ENCODE measurements around the gene FAM118A. TPM values are rescaled to one million over a fixed set of nuclear protein-coding genes. Genes with fewer than 3 reads are reported as not detected.
"Not testable (repeated sequence)": the region's sequence is repeated elsewhere in the genome, so short reads cannot be mapped to it uniquely, and the experiment has no call there.

Gene FAM118A
- 10 to 100 TPM; 59.2 to 79.0 TPM for total RNA-seq

- H3K9me3 Mint-ChIP-seq = no peaks in the 10 kb centered on the region
- peaks cover 11 to 16% of the 10 kb centered on the region in 2 donors for H3K36me3 Mint-ChIP-seq
- ATAC-seq = peak; percentile 86 to 88
These were observed at the start of gene FAM118A for GRCh38 chr22:45309422-45310227. Gene FAM118A, plus strand, starts transcription at chr22:45309934. Its CDS starts 12,446 bp downstream, at chr22:45322380.

GRCh38 chr22:45260395-45260759 lies 49.4 kb upstream of the FAM118A start:
- H3K36me3 Mint-ChIP-seq; H3K9me3 Mint-ChIP-seq; ATAC-seq; DNase-seq (ENCODE audit: low spot score in 2 of 2): not testable (repeated sequence)
- H3K27ac Mint-ChIP-seq = peak overlapping the region in 1 of 2 donors; percentile 66

More at GRCh38 chr22:45309422-45310227, at the start of gene FAM118A:
- H3K27ac Mint-ChIP-seq = peak within 1 kb of the TSS; percentile 96
- DNase-seq (ENCODE audit: low spot score in 2 of 2) = peak; percentile 99 to 100

DNA sequence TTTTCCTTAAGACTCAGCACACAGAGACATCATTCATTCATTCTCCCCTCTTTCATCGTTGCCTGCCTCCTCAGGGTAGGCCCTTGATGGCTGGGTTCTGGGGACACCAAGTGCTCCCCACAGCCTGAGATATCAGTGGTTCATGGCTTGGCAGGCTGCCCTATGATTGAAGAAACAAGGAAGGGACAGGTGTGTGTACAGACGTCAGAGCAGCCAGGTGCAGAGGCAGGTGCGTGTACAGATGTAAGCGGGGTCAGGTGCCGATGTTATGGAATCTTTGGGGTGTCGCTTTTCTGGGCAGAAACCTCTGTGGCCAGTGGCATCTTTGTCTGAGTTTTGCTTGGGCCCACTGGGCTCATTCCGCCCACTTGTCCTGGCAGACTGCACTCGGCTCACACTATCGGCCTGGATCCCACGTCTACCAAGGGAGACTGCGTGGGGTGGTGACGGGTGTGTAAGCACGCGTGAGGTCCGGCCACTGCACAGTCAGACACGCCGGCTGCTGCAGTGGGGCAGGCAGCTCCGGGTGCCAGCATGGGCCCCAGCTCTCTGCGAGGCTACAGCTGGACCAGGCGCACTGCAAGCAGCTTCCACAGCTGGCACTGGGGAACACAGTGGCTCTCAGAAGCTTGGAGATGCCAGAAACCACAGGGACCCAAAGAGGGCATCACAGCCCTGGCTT lies 48.2 kb upstream of the FAM118A start:
- no peak for DNase-seq (ENCODE audit: low spot score in 2 of 2)
- no peak overlapping the region for H3K27ac Mint-ChIP-seq
- H3K9me3 Mint-ChIP-seq = peaks cover 0 to 3% of the 10 kb centered on the region in 2 donors
- ATAC-seq = no peak
- no peaks in the 10 kb centered on the region for H3K36me3 Mint-ChIP-seq

DNA sequence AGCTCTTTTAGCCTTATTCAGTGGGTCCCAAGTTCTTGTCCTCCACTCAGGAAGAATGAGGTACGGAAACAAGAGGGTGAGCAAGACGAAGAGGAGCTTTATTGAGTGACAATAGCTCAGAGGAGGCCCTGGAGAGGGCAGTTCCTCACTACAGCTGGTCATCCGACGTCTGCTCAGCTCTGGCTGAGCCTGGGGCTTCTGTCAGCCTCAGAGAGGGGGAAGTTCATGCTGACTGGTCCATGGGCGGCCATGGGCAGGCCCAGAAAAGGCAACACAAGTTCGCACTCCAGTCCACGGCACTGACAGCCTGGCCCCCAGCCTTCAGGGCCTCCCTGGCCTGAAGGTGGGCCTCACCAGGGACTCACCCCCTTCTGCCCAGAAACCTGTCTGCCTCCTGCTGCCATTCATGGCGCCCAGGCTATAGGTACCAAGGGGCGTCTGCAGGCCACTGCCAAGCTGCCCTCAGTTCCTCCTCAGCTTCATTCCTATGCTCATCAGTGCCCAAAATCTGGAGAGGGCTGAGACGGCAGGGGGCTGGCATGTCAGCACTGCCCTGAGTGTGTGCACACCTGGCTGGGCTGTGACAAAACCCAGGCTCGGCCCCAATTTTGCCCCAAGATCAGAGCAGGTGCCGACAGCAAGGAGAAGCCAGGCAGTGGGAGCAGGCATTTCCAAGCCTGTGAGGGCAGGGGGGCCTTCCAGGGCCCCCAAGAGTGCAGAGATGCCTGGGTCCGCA lies 47.4 kb upstream of the FAM118A start:
- Mint-ChIP-seq H3K9me3 (peaks cover 0 to 3% of the 10 kb centered on the region in 2 donors), H3K36me3 (no peaks in the 10 kb centered on the region), H3K27ac (no peak overlapping the region)
- ATAC-seq (no peak), DNase-seq (ENCODE audit: low spot score in 2 of 2) (no peak)

GRCh38 chr22:45262931-45263462 lies 46.7 kb upstream of the FAM118A start:
- ATAC-seq (no peak), DNase-seq (ENCODE audit: low spot score in 2 of 2) (no peak)
- Mint-ChIP-seq H3K9me3 (peaks cover 0 to 2% of the 10 kb centered on the region in 2 donors), H3K27ac (no peak overlapping the region), H3K36me3 (no peaks in the 10 kb centered on the region)

DNA sequence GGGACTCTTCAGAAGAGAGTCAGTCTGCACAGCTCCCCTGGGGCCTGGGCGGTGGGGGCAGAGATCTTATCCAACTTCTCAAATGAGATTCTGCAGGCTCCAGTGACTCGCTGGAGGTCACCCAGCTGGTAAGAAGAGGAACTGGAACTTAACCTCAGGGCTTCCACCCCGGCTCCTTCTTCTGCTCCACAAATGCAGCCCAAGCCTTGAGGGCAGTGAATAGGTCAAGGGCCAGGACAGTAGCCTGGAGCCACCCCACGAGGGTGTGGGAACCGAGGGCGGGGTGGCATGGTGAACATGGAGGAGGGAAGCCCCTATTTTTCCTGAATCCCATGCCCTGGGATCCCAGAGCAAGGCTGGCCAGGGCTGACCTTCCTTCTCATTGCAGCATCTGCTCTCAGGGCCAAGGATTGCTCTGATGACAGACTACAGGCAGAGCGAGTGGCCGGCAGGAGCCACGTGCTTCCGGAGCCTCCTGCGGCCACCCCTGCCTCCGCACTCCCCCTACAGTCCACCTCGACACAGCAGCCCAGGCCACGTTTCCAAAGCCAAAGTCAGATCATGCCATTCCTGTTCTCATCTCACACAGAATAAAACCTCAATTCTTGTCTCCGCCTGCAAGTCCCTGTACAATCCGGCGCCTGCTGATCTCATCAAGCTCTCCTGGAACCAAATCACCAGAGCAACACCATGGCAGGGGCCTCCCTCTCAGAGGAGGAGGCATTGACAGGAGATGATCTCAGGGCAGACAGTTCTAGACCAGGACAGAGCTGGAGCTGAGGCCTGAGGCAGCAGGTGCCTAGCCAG lies 46.1 kb upstream of the FAM118A start:
- ATAC-seq (no peak), DNase-seq (ENCODE audit: low spot score in 2 of 2) (no peak)
- H3K27ac Mint-ChIP-seq = no peak overlapping the region
- no peaks in the 10 kb centered on the region for H3K9me3 Mint-ChIP-seq
- H3K36me3 Mint-ChIP-seq = no peaks in the 10 kb centered on the region

GRCh38 chr22:45265535-45265934 lies 44.2 kb upstream of the FAM118A start:
- ATAC-seq (no peak), DNase-seq (ENCODE audit: low spot score in 2 of 2) (no peak)
- Mint-ChIP-seq H3K36me3 (no peaks in the 10 kb centered on the region), H3K27ac (no peak overlapping the region), H3K9me3 (no peaks in the 10 kb centered on the region)

- Mint-ChIP-seq H3K9me3 (no peaks in the 10 kb centered on the region), H3K36me3 (no peaks in the 10 kb centered on the region), H3K27ac (no peak overlapping the region)
- peak; percentile 34 to 37 for ATAC-seq
- DNase-seq (ENCODE audit: low spot score in 2 of 2) = peak in 1 of 2 donors; percentile 16
These were observed 41.4 kb upstream of the FAM118A start for GRCh38 chr22:45268167-45268957.

DNA sequence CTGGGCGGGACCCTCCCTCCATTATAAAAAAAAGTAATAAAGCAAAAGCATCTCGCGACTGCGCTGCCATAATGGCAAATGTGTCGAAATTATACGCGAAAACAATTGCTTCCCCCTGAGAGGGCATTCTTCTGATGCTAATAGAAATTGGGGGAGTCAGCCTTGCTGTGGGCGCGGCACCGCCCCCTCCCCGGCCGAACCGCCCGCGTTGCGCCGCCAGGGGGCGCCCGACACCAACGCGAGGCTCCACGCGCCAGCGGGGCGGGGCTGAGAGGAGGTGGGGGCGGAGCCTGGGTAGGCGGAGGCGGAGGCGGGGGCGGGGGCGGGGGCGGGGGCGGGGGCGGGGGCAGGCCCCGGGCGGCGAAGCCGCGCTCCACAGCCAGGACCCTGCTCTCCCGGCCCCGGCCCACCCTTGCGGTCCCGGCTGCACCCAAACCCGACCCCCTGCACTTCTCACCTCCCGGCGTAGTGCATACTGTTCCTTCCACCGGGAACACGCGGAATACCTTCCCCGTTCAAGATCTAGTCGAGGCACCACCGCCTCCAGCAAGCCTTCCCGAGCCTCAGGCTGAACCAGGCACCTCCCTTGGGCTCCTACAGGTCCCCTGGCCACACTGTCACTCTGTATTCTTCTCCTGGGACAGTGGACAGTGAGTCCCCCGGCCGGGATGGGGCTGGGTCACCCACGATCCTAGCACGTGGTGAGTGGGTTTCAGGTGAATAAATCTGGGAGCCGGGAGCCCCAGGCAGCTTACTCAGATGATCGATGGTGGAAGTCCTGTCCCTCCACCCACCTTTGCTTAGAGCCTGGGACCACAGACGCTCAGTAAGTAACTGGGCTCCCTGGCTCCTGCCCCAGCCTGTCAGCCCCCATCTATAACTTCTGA lies 40.5 kb upstream of the FAM118A start:
- Mint-ChIP-seq H3K9me3 (no peaks in the 10 kb centered on the region), H3K36me3 (no peaks in the 10 kb centered on the region), H3K27ac (peak overlapping the region in 1 of 2 donors; percentile 60)
- DNase-seq (ENCODE audit: low spot score in 2 of 2) = peak; percentile 80 to 96
- ATAC-seq = peak; percentile 90 to 91

DNA sequence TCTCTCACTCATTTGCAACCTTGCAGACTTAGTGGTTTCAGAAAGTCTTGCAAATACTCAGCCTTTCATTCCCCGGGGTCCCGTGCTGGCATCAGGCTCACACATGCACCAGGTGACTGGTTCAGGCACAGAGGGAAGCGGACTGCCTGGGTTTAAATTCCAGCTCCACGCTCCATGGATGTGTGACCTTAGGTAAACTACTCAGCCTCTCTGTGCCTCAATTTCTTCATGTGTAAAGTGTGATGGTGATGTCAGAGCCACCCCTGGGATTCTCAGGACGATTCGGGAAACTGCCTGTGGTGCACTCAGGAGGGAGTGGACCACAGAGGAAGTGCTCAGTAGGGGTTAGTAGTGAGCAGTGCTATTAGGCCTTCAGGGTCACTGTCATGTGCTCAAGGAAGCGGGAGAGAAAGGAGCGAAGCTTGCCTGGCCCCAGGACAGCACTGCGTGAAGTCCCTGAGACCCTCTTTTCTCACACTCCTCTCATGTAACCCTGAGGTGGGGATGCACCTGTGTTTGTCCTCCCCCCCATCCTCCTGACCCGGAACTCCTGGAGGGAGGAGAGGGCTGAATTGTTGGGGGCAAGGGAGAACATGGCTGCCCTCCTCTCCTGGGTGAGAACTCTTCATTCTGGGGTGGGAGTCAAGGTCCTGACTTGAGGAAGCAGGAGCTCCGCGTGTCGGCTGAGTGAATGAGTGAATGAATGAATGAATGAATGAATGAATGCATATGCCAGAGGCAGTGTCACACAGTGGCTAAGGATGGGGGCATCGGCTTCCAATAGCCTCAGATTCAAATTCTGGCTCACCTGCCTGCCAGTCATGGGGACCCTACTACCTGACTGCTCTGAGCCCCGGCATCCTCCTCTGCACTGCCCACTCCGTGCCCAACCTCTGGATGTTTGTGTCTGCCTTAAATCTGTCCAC lies 39.4 kb upstream of the FAM118A start:
- Mint-ChIP-seq H3K9me3 (no peaks in the 10 kb centered on the region), H3K27ac (no peak overlapping the region), H3K36me3 (no peaks in the 10 kb centered on the region)
- no peak for DNase-seq (ENCODE audit: low spot score in 2 of 2)
- ATAC-seq = no peak

DNA sequence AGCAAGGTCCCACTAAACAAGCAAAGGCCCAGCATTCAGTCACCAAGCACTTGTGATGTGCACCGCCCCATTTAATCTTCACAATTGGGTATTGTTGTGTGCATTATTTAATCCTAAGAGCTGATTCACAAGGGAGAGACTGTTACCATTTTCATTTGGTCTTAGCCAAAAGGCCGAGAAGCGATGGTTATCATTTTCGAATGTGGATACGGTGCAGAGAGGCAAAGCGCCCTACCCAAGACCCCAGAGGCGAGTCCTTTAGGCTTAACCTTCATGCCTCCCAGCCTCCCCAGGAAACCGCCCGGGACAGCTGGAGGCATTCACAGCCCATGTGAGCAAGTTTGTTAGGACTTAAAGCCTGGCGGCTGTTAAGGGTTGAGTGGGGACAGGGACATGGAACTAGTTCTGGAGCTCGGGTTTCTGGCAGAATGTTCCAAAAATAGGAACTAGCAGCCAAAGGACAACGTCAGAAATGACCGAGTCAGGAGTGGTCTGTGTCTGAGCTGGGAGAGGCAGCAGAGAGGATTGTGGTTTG lies 38.0 kb upstream of the FAM118A start:
- H3K9me3 Mint-ChIP-seq = no peaks in the 10 kb centered on the region
- no peak for ATAC-seq
- no peak overlapping the region for H3K27ac Mint-ChIP-seq
- DNase-seq (ENCODE audit: low spot score in 2 of 2) = no peak
- H3K36me3 Mint-ChIP-seq = no peaks in the 10 kb centered on the region

- Mint-ChIP-seq H3K36me3 (no peaks in the 10 kb centered on the region), H3K9me3 (no peaks in the 10 kb centered on the region), H3K27ac (no peak overlapping the region)
- no peak for DNase-seq (ENCODE audit: low spot score in 2 of 2)
- ATAC-seq = no peak
These were observed 37.2 kb upstream of the FAM118A start for GRCh38 chr22:45272498-45272897.

GRCh38 chr22:45273452-45274075 lies 36.2 kb upstream of the FAM118A start:
- Mint-ChIP-seq H3K36me3 (no peaks in the 10 kb centered on the region), H3K9me3 (no peaks in the 10 kb centered on the region), H3K27ac (no peak overlapping the region)
- no peak for DNase-seq (ENCODE audit: low spot score in 2 of 2)
- no peak for ATAC-seq
